Measurements from ENCODE around the gene C19orf47. TPM values are rescaled to one million over a fixed set of nuclear protein-coding genes. Genes with fewer than 3 reads are reported as not detected.

The C19orf47 gene
- total RNA-seq, 2 experiments from 2014 or later: 15.6 to 33.8 TPM

- BruUV-seq (replicated peaks): no TSS peak
- DNase-seq (ENCODE audit: low spot score): no peak
- H3K27ac ChIP-seq (ENCODE audit: low read depth, low read length, poor library complexity, severe bottlenecking): no peak overlapping the region
- no peaks in the 10 kb centered on the region for H3K4me1 ChIP-seq (ENCODE audit: insufficient read depth, low read length, poor library complexity, severe bottlenecking)
- peaks cover 81% of the 10 kb centered on the region for H3K36me3 ChIP-seq (ENCODE audit: insufficient read depth, low read length)
- TF ChIP-seq, protein P1, sequence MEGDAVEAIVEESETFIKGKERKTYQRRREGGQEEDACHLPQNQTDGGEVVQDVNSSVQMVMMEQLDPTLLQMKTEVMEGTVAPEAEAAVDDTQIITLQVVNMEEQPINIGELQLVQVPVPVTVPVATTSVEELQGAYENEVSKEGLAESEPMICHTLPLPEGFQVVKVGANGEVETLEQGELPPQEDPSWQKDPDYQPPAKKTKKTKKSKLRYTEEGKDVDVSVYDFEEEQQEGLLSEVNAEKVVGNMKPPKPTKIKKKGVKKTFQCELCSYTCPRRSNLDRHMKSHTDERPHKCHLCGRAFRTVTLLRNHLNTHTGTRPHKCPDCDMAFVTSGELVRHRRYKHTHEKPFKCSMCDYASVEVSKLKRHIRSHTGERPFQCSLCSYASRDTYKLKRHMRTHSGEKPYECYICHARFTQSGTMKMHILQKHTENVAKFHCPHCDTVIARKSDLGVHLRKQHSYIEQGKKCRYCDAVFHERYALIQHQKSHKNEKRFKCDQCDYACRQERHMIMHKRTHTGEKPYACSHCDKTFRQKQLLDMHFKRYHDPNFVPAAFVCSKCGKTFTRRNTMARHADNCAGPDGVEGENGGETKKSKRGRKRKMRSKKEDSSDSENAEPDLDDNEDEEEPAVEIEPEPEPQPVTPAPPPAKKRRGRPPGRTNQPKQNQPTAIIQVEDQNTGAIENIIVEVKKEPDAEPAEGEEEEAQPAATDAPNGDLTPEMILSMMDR (conservative IDR thresholded peaks at IDR 0.05; ENCODE audit: low read length): no peak
- no peak for TF ChIP-seq EZH2phosphoT487 (IDR thresholded peaks at IDR 0.05; ENCODE audit: borderline replicate concordance, low read depth, low read length)
- no peak overlapping the region for H2AFZ ChIP-seq (ENCODE audit: low read length)
- no peaks in the 10 kb centered on the region for H3K9me2 ChIP-seq (ENCODE audit: insufficient read depth, low read length)
- intact Hi-C loops (cut with micrococcal nuclease; ENCODE audit: unreplicated experiment): no loop called here
- no peak overlapping the region for H3K4me2 ChIP-seq (ENCODE audit: low read length)
- no peak overlapping the region for H3K4me3 ChIP-seq (ENCODE audit: low read depth, low read length, poor library complexity, severe bottlenecking)
- H3K9me3 ChIP-seq (ENCODE audit: low read length): no peaks in the 10 kb centered on the region
- H4K20me1 ChIP-seq (ENCODE audit: insufficient read depth, low read length): no peaks in the 10 kb centered on the region
- H3K79me2 ChIP-seq (ENCODE audit: insufficient read depth, low read depth, low read length): no peaks in the 10 kb centered on the region
- ChIA-PET CTCF (ENCODE audit: unreplicated experiment) (no interaction called here), POLR2A (no interaction called here)
These were observed 26.5 kb downstream of the C19orf47 start for GRCh38 chr19:40321566-40322270.

GRCh38 chr19:40321076-40321475, 27.1 kb downstream of the C19orf47 start:
- CTCF ChIA-PET (ENCODE audit: unreplicated experiment): no interaction called here
- no peak for DNase-seq (ENCODE audit: low spot score)
- BruUV-seq (replicated peaks): no TSS peak
- POLR2A ChIA-PET: no interaction called here
- Histone ChIP-seq H3K9me3 (ENCODE audit: low read length) (no peaks in the 10 kb centered on the region), H2AFZ (ENCODE audit: low read length) (no peak overlapping the region), H3K9me2 (ENCODE audit: insufficient read depth, low read length) (no peaks in the 10 kb centered on the region), H3K79me2 (ENCODE audit: insufficient read depth, low read depth, low read length) (no peaks in the 10 kb centered on the region), H3K36me3 (ENCODE audit: insufficient read depth, low read length) (peaks cover 81% of the 10 kb centered on the region), H3K4me3 (ENCODE audit: low read depth, low read length, poor library complexity, severe bottlenecking) (no peak overlapping the region), H4K20me1 (ENCODE audit: insufficient read depth, low read length) (no peaks in the 10 kb centered on the region), H3K4me2 (ENCODE audit: low read length) (no peak overlapping the region), H3K4me1 (ENCODE audit: insufficient read depth, low read length, poor library complexity, severe bottlenecking) (no peaks in the 10 kb centered on the region), H3K27ac (ENCODE audit: low read depth, low read length, poor library complexity, severe bottlenecking) (no peak overlapping the region)
- no peak for TF ChIP-seq EZH2phosphoT487 (IDR thresholded peaks at IDR 0.05; ENCODE audit: borderline replicate concordance, low read depth, low read length)
- TF ChIP-seq, protein P1 (conservative IDR thresholded peaks at IDR 0.05; ENCODE audit: low read length): no peak
- intact Hi-C loops (cut with micrococcal nuclease; ENCODE audit: unreplicated experiment): no loop called here

DNA sequence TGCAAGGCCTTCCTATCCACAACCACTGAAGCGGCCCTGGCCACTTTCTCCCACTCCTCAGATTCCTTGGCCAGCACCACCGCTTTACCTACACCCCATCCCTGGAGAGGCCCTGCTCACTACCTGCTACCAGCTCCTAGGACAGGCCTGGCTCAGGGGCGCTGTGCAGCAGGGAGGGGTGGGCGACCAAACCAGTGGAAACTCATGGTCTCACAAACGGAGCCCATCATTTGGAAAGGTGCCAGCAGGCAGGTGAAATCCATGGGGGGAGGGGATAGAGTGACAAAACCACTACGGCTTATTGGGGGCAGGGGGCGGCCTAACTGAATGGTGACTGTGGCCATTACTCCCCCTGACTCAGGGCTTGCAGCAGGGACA, 27.6 kb downstream of the C19orf47 start:
- no peak overlapping the region for H2AFZ ChIP-seq (ENCODE audit: low read length)
- no TSS peak for BruUV-seq (replicated peaks)
- H4K20me1 ChIP-seq (ENCODE audit: insufficient read depth, low read length): no peaks in the 10 kb centered on the region
- POLR2A ChIA-PET: no interaction called here
- intact Hi-C loops (cut with micrococcal nuclease; ENCODE audit: unreplicated experiment): no loop called here
- H3K4me2 ChIP-seq (ENCODE audit: low read length): no peak overlapping the region
- H3K4me3 ChIP-seq (ENCODE audit: low read depth, low read length, poor library complexity, severe bottlenecking): no peak overlapping the region
- H3K79me2 ChIP-seq (ENCODE audit: insufficient read depth, low read depth, low read length): no peaks in the 10 kb centered on the region
- no peak overlapping the region for H3K27ac ChIP-seq (ENCODE audit: low read depth, low read length, poor library complexity, severe bottlenecking)
- no peak for DNase-seq (ENCODE audit: low spot score)
- TF ChIP-seq, protein P1 (conservative IDR thresholded peaks at IDR 0.05; ENCODE audit: low read length): no peak
- no peak for TF ChIP-seq EZH2phosphoT487 (IDR thresholded peaks at IDR 0.05; ENCODE audit: borderline replicate concordance, low read depth, low read length)
- H3K36me3 ChIP-seq (ENCODE audit: insufficient read depth, low read length): peaks cover 78% of the 10 kb centered on the region
- no peaks in the 10 kb centered on the region for H3K9me3 ChIP-seq (ENCODE audit: low read length)
- no peaks in the 10 kb centered on the region for H3K9me2 ChIP-seq (ENCODE audit: insufficient read depth, low read length)
- CTCF ChIA-PET (ENCODE audit: unreplicated experiment): no interaction called here
- no peaks in the 10 kb centered on the region for H3K4me1 ChIP-seq (ENCODE audit: insufficient read depth, low read length, poor library complexity, severe bottlenecking)

All from OCI-LY7 (cell line).